HG02973 (cell line): ENCODE results near the gene HAUS2.

Experiments
- ATAC-seq: cut with Tn5 transposase; IDR thresholded peaks from one replicate; pipeline ENCODE4 v1.9.1; 2021; ENCODE audit warnings: moderate library complexity; ENCODE audit not compliant: unreplicated experiment

Gene HAUS2

GRCh38 chr15:42605796-42606195, 57.2 kb downstream of the HAUS2 start:
- no peak for ATAC-seq

GRCh38 chr15:42608110-42608531, 59.5 kb downstream of the HAUS2 start:
- ATAC-seq = peak; percentile 46

- ATAC-seq = no peak
Measured at GRCh38 chr15:42608752-42609488, 60.3 kb downstream of the HAUS2 start.

DNA sequence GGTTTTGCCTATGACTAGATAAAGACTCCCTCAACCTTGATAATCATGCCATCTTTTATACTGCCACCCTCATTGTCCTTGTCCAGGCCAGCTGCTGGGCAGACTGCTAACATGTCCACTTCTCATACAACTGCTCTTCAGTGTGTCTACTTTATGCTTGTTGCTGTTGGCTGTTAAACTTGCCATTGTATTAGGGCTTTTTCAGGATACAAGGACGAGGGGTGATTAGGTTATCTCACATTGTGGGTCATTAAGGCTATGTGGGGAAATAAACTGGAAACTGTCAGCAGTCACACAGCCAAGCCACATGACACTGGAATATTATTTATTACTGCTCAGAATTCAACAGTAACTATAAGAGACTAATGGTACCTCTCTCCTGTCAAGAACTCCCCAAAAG, 62.9 kb downstream of the HAUS2 start:
- no peak for ATAC-seq

- ATAC-seq = no peak
Measured at GRCh38 chr15:42612367-42612912, 63.8 kb downstream of the HAUS2 start.

GRCh38 chr15:42616107-42616506, 67.5 kb downstream of the HAUS2 start:
- no peak for ATAC-seq
